Muscle layer of duodenum (tissue), 2 donors: ENCODE data around the gene ATF6.
"Not testable (repeated sequence)": the region's sequence is repeated elsewhere in the genome, so short reads cannot be mapped to it uniquely, and the experiment has no call there.

Experiments used
- H3K27ac ChIP-seq: one replicate; pipeline ENCODE4 v1.7.0; 2013; ENCODE audit warnings: mild to moderate bottlenecking, low read length
- H3K27me3 ChIP-seq: one replicate; pipeline ENCODE4 v1.7.0; 2013; ENCODE audit warnings: low read depth, mild to moderate bottlenecking, control low read depth, low read length
- H3K36me3 ChIP-seq, 2 donors: one replicate each; pipeline ENCODE4 v1.7.0; 2013; ENCODE audit warnings: low read length in 2 of 2, control low read depth in 1 of 2, mild to moderate bottlenecking in 1 of 2; ENCODE audit not compliant: insufficient read depth in 2 of 2, control insufficient read depth in 1 of 2
- H3K4me1 ChIP-seq, 2 donors: one replicate each; pipeline ENCODE4 v1.7.0; 2013; ENCODE audit warnings: low read length in 2 of 2, mild to moderate bottlenecking in 2 of 2, control low read depth in 1 of 2, moderate library complexity in 1 of 2; ENCODE audit not compliant: insufficient read depth in 2 of 2, control insufficient read depth in 1 of 2
- H3K4me3 ChIP-seq, 2 donors: one replicate each; pipeline ENCODE4 v1.7.0; 2013; ENCODE audit warnings: low read length in 2 of 2, low read depth in 1 of 2, mild to moderate bottlenecking in 1 of 2
- H3K9me3 ChIP-seq, 2 donors: one replicate each; pipeline ENCODE4 v1.7.0; 2013; ENCODE audit warnings: low read length in 2 of 2, control low read depth in 1 of 2, mild to moderate bottlenecking in 1 of 2; ENCODE audit not compliant: control insufficient read depth in 1 of 2
- donor health status: healthy.

Gene ATF6

GRCh38 chr1:161817176-161817730 is 51.1 kb downstream of the ATF6 start:
- Histone ChIP-seq H3K27ac (peak overlapping the region; percentile 8), H3K9me3 (no peaks in the 10 kb centered on the region), H3K27me3 (no peaks in the 10 kb centered on the region), H3K36me3 (peaks cover 11 to 15% of the 10 kb centered on the region in 2 donors), H3K4me3 (peak overlapping the region in 1 of 2 donors; percentile 6), H3K4me1 (peaks cover 0 to 5% of the 10 kb centered on the region in 2 donors)

DNA sequence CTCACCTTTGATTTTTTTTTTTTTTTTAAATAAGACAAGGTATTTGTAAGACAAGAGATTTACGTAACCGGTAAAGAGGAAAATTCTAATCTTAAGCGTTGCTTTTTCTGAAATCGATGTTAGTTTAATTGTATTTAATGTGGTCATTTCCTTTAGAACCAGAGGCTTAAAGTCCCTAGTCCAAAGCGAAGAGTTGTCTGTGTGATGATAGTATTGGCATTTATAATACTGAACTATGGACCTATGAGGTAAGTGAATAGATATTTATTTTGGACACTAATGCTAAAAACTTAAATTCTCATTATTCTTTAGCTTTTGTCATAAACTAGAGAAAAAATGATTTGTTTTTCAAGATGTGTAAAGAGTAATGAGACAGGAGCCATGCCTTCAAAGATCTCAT is 54.8 kb downstream of the ATF6 start:
- no peak overlapping the region for H3K27ac ChIP-seq
- no peaks in the 10 kb centered on the region for H3K27me3 ChIP-seq
- peaks cover 15% of the 10 kb centered on the region in 2 donors for H3K36me3 ChIP-seq
- H3K4me1 ChIP-seq = peaks cover 0 to 5% of the 10 kb centered on the region in 2 donors
- no peak overlapping the region for H3K4me3 ChIP-seq
- H3K9me3 ChIP-seq = no peaks in the 10 kb centered on the region

DNA sequence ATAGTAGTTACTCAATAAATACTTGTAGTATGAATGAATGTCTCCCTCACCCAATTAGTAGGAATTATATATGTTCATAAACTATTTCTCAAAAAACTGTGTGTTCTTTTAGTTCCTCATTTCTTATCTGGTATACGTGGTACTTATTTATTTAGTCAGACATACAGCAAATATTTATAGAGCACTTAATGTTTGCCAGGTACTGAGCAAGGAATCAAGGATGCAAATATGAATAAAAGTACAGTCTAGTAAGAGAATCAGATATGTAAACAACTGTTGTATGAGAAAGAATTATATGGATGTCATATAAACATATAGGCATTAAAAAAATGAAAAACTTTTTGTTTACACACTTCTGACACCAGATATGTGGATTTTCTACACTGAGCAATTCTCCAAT is 58.5 kb downstream of the ATF6 start:
- Histone ChIP-seq H3K27ac (no peak overlapping the region), H3K4me1 (no peaks in the 10 kb centered on the region), H3K36me3 (peaks cover 15% of the 10 kb centered on the region in 2 donors), H3K27me3 (no peaks in the 10 kb centered on the region), H3K9me3 (no peaks in the 10 kb centered on the region), H3K4me3 (no peak overlapping the region)

GRCh38 chr1:161825831-161826230 is 59.7 kb downstream of the ATF6 start:
- Histone ChIP-seq H3K9me3 (no peaks in the 10 kb centered on the region), H3K4me1 (no peaks in the 10 kb centered on the region), H3K27me3 (no peaks in the 10 kb centered on the region), H3K4me3 (no peak overlapping the region), H3K36me3 (peaks cover 14 to 15% of the 10 kb centered on the region in 2 donors), H3K27ac (no peak overlapping the region)

GRCh38 chr1:161826478-161826877 is 60.4 kb downstream of the ATF6 start:
- Histone ChIP-seq H3K9me3 (no peaks in the 10 kb centered on the region), H3K27ac (no peak overlapping the region), H3K36me3 (peaks cover 7 to 9% of the 10 kb centered on the region in 2 donors), H3K4me1 (no peaks in the 10 kb centered on the region), H3K4me3 (no peak overlapping the region), H3K27me3 (no peaks in the 10 kb centered on the region)

- Histone ChIP-seq H3K36me3 (peaks cover 0 to 4% of the 10 kb centered on the region in 2 donors), H3K27ac (no peak overlapping the region), H3K4me1 (no peaks in the 10 kb centered on the region), H3K4me3 (no peak overlapping the region), H3K9me3 (no peaks in the 10 kb centered on the region), H3K27me3 (no peaks in the 10 kb centered on the region)
These were observed 61.7 kb downstream of the ATF6 start for GRCh38 chr1:161827786-161828185.

DNA sequence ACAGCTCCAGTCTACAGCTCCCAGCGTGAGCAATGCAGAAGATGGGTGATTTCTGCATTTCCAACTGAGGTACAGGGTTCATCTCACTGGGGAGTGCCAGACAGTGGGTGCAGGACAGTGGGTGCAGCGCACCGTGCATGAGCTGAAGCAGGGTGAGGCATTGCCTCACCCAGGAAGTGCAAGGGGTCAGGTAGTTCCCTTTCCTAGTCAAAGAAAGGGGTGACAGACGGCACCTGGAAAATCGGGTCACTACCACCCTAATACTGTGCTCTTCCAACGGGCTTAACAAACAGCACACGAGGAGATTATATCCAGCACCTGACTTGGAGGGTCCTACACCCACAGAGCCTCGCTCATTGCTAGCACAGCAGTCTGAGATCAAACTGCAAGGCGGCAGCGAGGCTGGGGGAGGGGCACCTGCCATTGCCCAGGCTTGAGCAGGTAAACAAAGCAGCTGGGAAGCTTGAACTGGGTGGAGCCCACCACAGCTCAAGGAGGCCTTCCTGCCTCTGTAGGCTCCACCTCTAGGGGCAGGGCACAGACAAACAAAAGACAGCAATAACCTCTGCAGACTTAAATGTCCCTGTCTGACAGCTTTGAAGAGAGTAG is 66.3 kb downstream of the ATF6 start:
- H3K27ac ChIP-seq, H3K4me1 ChIP-seq, H3K36me3 ChIP-seq, H3K27me3 ChIP-seq, H3K4me3 ChIP-seq, H3K9me3 ChIP-seq: not testable (repeated sequence)

DNA sequence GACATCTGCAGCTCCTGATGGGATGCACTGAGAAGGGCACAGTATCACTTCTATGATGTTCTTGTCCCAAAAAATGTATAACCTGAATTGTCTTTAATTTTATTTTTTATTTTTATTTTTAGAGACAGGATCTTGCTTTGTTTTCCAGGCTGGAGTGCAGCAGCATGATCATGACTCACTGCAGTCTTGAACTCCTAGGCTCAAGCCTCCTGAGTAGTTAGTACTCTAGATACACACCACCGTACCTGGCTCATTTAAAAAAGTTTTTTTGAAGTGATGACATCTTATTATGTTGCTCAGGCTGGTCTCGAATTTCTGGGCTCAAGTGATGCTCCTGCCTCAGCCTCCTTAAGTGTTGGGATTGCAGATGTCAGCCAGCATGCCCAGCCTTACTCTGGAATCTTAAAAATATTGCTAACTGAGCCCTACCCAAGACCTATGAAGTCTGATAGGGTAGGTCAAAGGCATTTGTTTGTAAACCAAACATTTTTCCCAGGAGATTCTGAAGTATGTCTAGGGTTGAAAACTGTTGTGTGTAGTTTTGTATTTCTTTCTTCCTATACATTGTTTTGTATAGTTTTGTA is 68.9 kb downstream of the ATF6 start:
- Histone ChIP-seq H3K4me1 (peaks cover 0 to 7% of the 10 kb centered on the region in 2 donors), H3K27ac (no peak overlapping the region), H3K27me3 (no peaks in the 10 kb centered on the region), H3K4me3 (no peak overlapping the region), H3K36me3 (no peaks in the 10 kb centered on the region), H3K9me3 (no peaks in the 10 kb centered on the region)

DNA sequence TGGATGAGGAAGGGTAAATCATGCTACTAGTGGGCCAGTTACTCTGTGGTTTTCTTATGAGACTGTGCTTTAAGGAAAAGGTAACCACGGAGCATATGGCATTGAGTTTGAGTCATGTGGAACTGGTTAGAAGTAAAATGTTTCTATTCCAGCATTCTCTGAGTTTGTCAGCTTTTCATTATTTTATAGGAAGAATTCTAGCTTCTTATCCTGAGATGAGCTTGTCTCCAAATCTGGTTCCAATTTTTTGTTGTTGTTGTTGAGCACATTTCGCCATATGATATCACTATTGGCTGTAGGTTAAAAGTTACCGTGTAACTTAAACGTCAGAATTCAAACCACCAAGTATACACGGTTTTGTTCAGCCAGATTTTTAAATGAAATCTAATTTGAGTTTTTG is 69.9 kb downstream of the ATF6 start:
- H3K4me3 ChIP-seq = no peak overlapping the region
- no peaks in the 10 kb centered on the region for H3K27me3 ChIP-seq
- no peaks in the 10 kb centered on the region for H3K9me3 ChIP-seq
- H3K4me1 ChIP-seq = peaks cover 0 to 7% of the 10 kb centered on the region in 2 donors
- no peak overlapping the region for H3K27ac ChIP-seq
- no peaks in the 10 kb centered on the region for H3K36me3 ChIP-seq

DNA sequence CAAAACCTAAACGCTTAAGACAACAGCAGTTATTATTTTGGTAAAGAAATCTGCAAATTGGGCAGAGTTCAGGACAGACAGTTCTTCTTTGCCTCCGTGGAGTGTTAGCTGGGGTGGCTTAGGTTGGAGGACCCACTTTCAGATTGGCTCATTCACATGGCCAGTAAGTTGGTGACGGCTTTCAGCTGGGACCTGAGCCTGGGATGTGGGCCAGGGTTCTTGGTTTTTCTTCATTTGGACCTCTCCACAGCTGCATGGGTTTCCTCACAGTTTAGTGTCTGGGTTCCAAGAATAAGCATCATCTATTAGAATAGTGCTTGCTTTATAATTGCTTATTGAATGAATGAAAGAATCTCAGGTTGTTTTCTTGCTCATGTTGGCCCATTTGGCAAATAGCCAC is 72.2 kb downstream of the ATF6 start:
- Histone ChIP-seq H3K9me3 (no peaks in the 10 kb centered on the region), H3K4me1 (peaks cover 0 to 7% of the 10 kb centered on the region in 2 donors), H3K27ac (no peak overlapping the region), H3K36me3 (peaks cover 0 to 4% of the 10 kb centered on the region in 2 donors), H3K4me3 (no peak overlapping the region), H3K27me3 (no peaks in the 10 kb centered on the region)

- Histone ChIP-seq H3K27ac (no peak overlapping the region), H3K27me3 (no peaks in the 10 kb centered on the region)
These were observed 72.8 kb downstream of the ATF6 start for GRCh38 chr1:161838885-161839284.

More at GRCh38 chr1:161838885-161839284, 72.8 kb downstream of the ATF6 start:
- Histone ChIP-seq H3K36me3 (peaks cover 0 to 5% of the 10 kb centered on the region in 2 donors), H3K4me3 (no peak overlapping the region), H3K9me3 (no peaks in the 10 kb centered on the region), H3K4me1 (peaks cover 0 to 7% of the 10 kb centered on the region in 2 donors)
